Endothelial cell of umbilical vein (primary cell): ENCODE results near the gene RNF150. TPM values are rescaled to one million over a fixed set of nuclear protein-coding genes. Genes with fewer than 3 reads are reported as not detected.

Experiments
- BruUV-seq: library from RNA; stranded (reverse); fragments of 400-500 nt; replicated peaks from 2 replicates; lab custom pipeline; 2021; lab: Mats Ljungman, UMichigan
- CTCF ChIA-PET: fragments of 300-600, 350-600 bp; sonication (Branson Sonifier 250); formaldehyde crosslinking; loops from one replicate; lab custom pipeline; 2021; ENCODE audit warnings: antibody characterized with exemption, inconsistent platforms; lab: Charles Lee
- POLR2A ChIA-PET: fragments of 300-600, 350-600 bp; sonication (Branson Sonifier 250); formaldehyde crosslinking; loops from one replicate; lab custom pipeline; 2021; ENCODE audit warnings: antibody characterized with exemption, inconsistent platforms; lab: Charles Lee
- DNase-seq: peaks from one replicate; pipeline ENCODE4 v3.0.0-alpha.2; 2011; ENCODE audit warnings: low read depth, low spot score
- FAIRE-seq: peaks from 2 replicates; lab custom pipeline; 2011; peaks lifted over from hg19 to GRCh38; lab: Jason Lieb, UNC
- H2AFZ ChIP-seq: 2 replicates; pipeline ENCODE4 v1.6.0; 2012; ENCODE audit warnings: low read depth, low read length, control low read depth, inconsistent platforms
- H3K27ac ChIP-seq: 2 replicates; pipeline ENCODE4 v1.5.1; 2011; ENCODE audit warnings: low read depth, mild to moderate bottlenecking, control low read depth, low read length, moderate library complexity; ENCODE audit not compliant: insufficient read depth
- H3K27me3 ChIP-seq, 2 experiments: 2 replicates each; pipeline versions ENCODE4 v1.6.0 to v1.6.1; 2011; ENCODE audit warnings: low read length in 2 of 2, mixed read lengths in 1 of 2; ENCODE audit not compliant: control insufficient read depth in 2 of 2, insufficient read depth in 2 of 2
- H3K36me3 ChIP-seq, 2 experiments: 2 replicates in 1 of 2; 3 replicates in 1 of 2; pipeline ENCODE4 v1.5.1; 2011; ENCODE audit warnings: low read length in 2 of 2, mild to moderate bottlenecking in 1 of 2, moderate library complexity in 1 of 2; ENCODE audit not compliant: control insufficient read depth in 2 of 2, insufficient read depth in 2 of 2; ENCODE audit errors: extremely low read depth in 1 of 2
- H3K4me1 ChIP-seq: 3 replicates; pipeline ENCODE4 v1.5.1; 2011; ENCODE audit warnings: mild to moderate bottlenecking, low read length; ENCODE audit not compliant: control insufficient read depth, insufficient read depth; ENCODE audit errors: extremely low read depth
- H3K4me2 ChIP-seq: 2 replicates; pipeline ENCODE4 v1.6.1; 2011; ENCODE audit warnings: low read length, control low read depth, mixed read lengths; ENCODE audit not compliant: insufficient read depth
- H3K4me3 ChIP-seq, 3 experiments: fragments of 200-600 bp in 1 of 3; sonication (generic), shearing (Covaris generic) in 1 of 3; replicated peaks in 1 of 3; 2 replicates each; pipeline ENCODE4 v1.5.1; 2011 to 2016; ENCODE audit warnings: control low read depth in 3 of 3, low read length in 3 of 3, mild to moderate bottlenecking in 2 of 3, inconsistent platforms in 1 of 3, low read depth in 1 of 3, moderate library complexity in 1 of 3; ENCODE audit not compliant: insufficient read depth in 1 of 3
- H3K79me2 ChIP-seq: 2 replicates; pipeline ENCODE4 v1.6.0; 2012; ENCODE audit warnings: low read length, inconsistent platforms; ENCODE audit not compliant: control insufficient read depth, insufficient read depth
- H3K9ac ChIP-seq: replicated peaks from 2 replicates; pipeline ENCODE3; 2011; ENCODE audit warnings: low read length, control low read depth; ENCODE audit not compliant: insufficient read depth; ENCODE audit errors: extremely low read depth
- H3K9me1 ChIP-seq: replicated peaks from 3 replicates; pipeline ENCODE4 v1.6.0; 2011; ENCODE audit warnings: mild to moderate bottlenecking, low read length; ENCODE audit not compliant: control insufficient read depth, insufficient read depth; ENCODE audit errors: extremely low read depth
- H3K9me3 ChIP-seq: replicated peaks from 2 replicates; pipeline ENCODE4 v1.5.1; 2012; ENCODE audit warnings: low read length, inconsistent platforms; ENCODE audit not compliant: control insufficient read depth, insufficient read depth
- H4K20me1 ChIP-seq: replicated peaks from 2 replicates; pipeline ENCODE3; 2011; ENCODE audit warnings: mild to moderate bottlenecking, low read length; ENCODE audit not compliant: control insufficient read depth, insufficient read depth; ENCODE audit errors: extremely low read depth
- EZH2 ChIP-seq: IDR thresholded peaks from 2 replicates; pipeline ENCODE4 v1.6.1; 2012; ENCODE audit warnings: borderline replicate concordance, low read depth, mild to moderate bottlenecking, moderate library complexity, low read length, inconsistent platforms; ENCODE audit not compliant: severe bottlenecking
- FOS ChIP-seq: IDR thresholded peaks from 2 replicates; pipeline ENCODE4 v1.6.1; 2011; ENCODE audit warnings: mild to moderate bottlenecking, low read length, moderate library complexity, borderline replicate concordance; ENCODE audit not compliant: insufficient read depth
- GATA2 ChIP-seq: IDR thresholded peaks from 2 replicates; pipeline ENCODE4 v1.7.0; 2011; ENCODE audit warnings: low read depth, mild to moderate bottlenecking, moderate library complexity, mixed read lengths, low read length; ENCODE audit not compliant: insufficient read length, insufficient read depth
- JUN ChIP-seq: IDR thresholded peaks from 2 replicates; pipeline ENCODE4 v1.6.1; 2011; ENCODE audit warnings: borderline replicate concordance, low read depth; ENCODE audit not compliant: insufficient read length, insufficient read depth
- MYC ChIP-seq: IDR thresholded peaks from one replicate; pipeline ENCODE4 v1.6.1; 2011; ENCODE audit warnings: mild to moderate bottlenecking, low read depth, low read length
- POLR2A ChIP-seq: IDR thresholded peaks from 2 replicates; pipeline ENCODE4 v1.6.1; 2012; ENCODE audit warnings: low read depth, mild to moderate bottlenecking, control low read depth, low read length
- POLR2AphosphoS5 ChIP-seq: IDR thresholded peaks from 2 replicates; pipeline ENCODE4 v1.6.1; 2012; ENCODE audit warnings: low read depth, mild to moderate bottlenecking, control low read depth, low read length, moderate library complexity; ENCODE audit not compliant: insufficient read depth
- dilution Hi-C: fragments of 300-500 bp; cut with MboI; formaldehyde crosslinking; loops from one replicate; pipeline ENCODE4 v1.15.0; 2019; ENCODE audit warnings: low sequenced_read_pairs; ENCODE audit not compliant: extremely low pct_ligation_motif_present
- intact Hi-C: fragments of 100-400 bp; cut with micrococcal nuclease; formaldehyde crosslinking; loops from one replicate; pipeline ENCODE4 v1.10.0; 2022
- polyA plus RNA-seq, 4 experiments: library from polyadenylated mRNA; depleted of rRNA in 3 of 4; stranded (reverse) in 3 of 4; unstranded in 1 of 4; fragments of >200 nt; gene quantifications; 2 replicates each; pipeline versions ENCODE4 v1.2.1 to v1.2.3, GENCODE V29; 2011 to 2012; ENCODE audit warnings: missing spikeins in 1 of 4
- total RNA-seq: library from RNA; stranded (reverse); gene quantifications from 2 replicates; pipeline ENCODE4 v1.2.3, GENCODE V29; 2021
- TF ChIP-seq, protein P1 (sequence below), 2 donors: IDR thresholded peaks; 1 replicate in 1 of 2; 2 replicates in 1 of 2; pipeline ENCODE4 v1.5.1; 2011; ENCODE audit warnings: low read length in 2 of 2, mild to moderate bottlenecking in 2 of 2, moderate library complexity in 2 of 2, control low read depth in 1 of 2, inconsistent platforms in 1 of 2, low read depth in 1 of 2; ENCODE audit not compliant: insufficient read depth in 1 of 2; ENCODE audit errors: extremely low read depth in 1 of 2
- TF ChIP-seq, protein P2 (sequence below): IDR thresholded peaks from 2 replicates; pipeline ENCODE4 v1.6.1; 2011; ENCODE audit not compliant: insufficient read depth, insufficient read length

The RNF150 gene
- total and polyA plus RNA-seq, 2 donors (not counting 3 experiments of a cell fraction or from before 2014, with no cell fraction given): 0.33 to 0.35 TPM

DNA sequence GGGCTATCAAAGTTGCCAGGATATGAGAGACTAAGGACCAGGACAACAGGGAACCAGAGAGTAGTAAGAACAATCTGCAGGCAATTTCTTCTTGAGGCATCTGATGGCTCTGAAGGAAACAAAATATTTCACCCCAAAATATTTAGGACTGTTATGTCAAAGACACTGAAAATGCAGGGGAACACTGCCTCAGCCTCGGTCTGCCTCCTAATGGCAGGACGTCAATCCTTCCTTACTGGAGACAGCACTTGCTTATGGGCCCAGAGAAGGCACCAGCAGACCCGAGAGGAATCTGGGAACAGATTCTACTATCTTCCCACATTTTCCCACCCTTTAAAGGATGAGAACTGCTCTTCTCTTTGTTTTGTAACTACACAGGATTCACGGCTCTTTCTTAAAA, 23.3 kb downstream of the RNF150 start:
- Histone ChIP-seq H3K9me3 (no peaks in the 10 kb centered on the region), H3K4me1 (no peaks in the 10 kb centered on the region), H3K27ac (no peak overlapping the region), H4K20me1 (no peaks in the 10 kb centered on the region), H3K9ac (no peak overlapping the region), H3K4me2 (no peak overlapping the region), H3K4me3 (no peak overlapping the region), H3K9me1 (no peaks in the 10 kb centered on the region), H2AFZ (no peak overlapping the region), H3K79me2 (no peaks in the 10 kb centered on the region), H3K36me3 (no peaks in the 10 kb centered on the region), H3K27me3 (no peaks in the 10 kb centered on the region)
- dilution Hi-C loops: no loop called here
- TF ChIP-seq FOS (no peak), POLR2A (no peak), MYC (no peak), EZH2 (no peak), JUN (no peak), GATA2 (no peak), POLR2AphosphoS5 (no peak)
- TF ChIP-seq, protein P1, sequence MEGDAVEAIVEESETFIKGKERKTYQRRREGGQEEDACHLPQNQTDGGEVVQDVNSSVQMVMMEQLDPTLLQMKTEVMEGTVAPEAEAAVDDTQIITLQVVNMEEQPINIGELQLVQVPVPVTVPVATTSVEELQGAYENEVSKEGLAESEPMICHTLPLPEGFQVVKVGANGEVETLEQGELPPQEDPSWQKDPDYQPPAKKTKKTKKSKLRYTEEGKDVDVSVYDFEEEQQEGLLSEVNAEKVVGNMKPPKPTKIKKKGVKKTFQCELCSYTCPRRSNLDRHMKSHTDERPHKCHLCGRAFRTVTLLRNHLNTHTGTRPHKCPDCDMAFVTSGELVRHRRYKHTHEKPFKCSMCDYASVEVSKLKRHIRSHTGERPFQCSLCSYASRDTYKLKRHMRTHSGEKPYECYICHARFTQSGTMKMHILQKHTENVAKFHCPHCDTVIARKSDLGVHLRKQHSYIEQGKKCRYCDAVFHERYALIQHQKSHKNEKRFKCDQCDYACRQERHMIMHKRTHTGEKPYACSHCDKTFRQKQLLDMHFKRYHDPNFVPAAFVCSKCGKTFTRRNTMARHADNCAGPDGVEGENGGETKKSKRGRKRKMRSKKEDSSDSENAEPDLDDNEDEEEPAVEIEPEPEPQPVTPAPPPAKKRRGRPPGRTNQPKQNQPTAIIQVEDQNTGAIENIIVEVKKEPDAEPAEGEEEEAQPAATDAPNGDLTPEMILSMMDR (IDR thresholded peaks at IDR 0.05; ENCODE audit: extremely low read depth in 1 of 2, insufficient read depth in 1 of 2, low read depth in 1 of 2, low read length in 2 of 2): no peak
- TF ChIP-seq, protein P2, sequence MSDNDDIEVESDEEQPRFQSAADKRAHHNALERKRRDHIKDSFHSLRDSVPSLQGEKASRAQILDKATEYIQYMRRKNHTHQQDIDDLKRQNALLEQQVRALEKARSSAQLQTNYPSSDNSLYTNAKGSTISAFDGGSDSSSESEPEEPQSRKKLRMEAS: no peak
- ChIA-PET POLR2A (no interaction called here), CTCF (no interaction called here)
- BruUV-seq: no TSS peak
- FAIRE-seq (no peak), DNase-seq (no peak)
- intact Hi-C loops: no loop called here
